AG09309 (cell line): ENCODE data around the gene HSDL2.

Source experiments
- DNase-seq: peaks from one replicate; pipeline ENCODE4 v3.0.0-alpha.2; 2010; ENCODE audit warnings: low read depth
- H3K4me3 ChIP-seq: 2 replicates; pipeline ENCODE4 v1.5.1; 2011; ENCODE audit warnings: mild to moderate bottlenecking, low read depth, low read length, moderate library complexity; ENCODE audit not compliant: control insufficient read depth
- TF ChIP-seq, protein P1 (sequence below): IDR thresholded peaks from 2 replicates; pipeline ENCODE4 v1.5.1; 2011; ENCODE audit warnings: mild to moderate bottlenecking, low read depth, low read length, inconsistent platforms; ENCODE audit not compliant: insufficient read depth, control insufficient read depth; ENCODE audit errors: missing control alignments

The HSDL2 gene

DNA sequence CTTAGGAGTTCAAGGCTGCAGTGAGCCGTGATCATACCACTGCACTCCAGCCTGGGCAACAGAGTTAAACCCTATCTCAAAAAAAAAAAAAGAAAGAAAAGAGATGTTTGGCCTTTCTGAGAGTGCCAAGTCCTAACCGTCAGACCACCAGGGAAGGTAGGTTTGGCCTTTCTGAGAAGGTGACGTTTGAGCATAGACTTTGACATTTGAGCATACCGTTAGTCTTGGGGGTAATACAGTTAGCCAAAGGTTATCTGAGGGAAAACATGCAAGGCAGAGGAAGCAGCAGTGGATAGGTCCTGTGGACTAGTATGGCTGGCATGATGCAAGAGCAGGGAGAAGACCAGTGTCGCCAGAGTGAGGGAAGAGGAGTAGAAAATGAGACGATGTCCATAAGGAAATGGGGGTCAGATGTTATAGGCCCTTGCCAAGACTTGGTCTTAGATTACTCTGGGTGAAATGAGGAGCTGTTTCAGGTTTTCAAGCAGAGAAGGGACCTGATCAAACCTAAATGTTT is 50.2 kb downstream of the HSDL2 start:
- H3K4me3 ChIP-seq, result no peak overlapping the region
- no peak for DNase-seq
- TF ChIP-seq, protein P1, sequence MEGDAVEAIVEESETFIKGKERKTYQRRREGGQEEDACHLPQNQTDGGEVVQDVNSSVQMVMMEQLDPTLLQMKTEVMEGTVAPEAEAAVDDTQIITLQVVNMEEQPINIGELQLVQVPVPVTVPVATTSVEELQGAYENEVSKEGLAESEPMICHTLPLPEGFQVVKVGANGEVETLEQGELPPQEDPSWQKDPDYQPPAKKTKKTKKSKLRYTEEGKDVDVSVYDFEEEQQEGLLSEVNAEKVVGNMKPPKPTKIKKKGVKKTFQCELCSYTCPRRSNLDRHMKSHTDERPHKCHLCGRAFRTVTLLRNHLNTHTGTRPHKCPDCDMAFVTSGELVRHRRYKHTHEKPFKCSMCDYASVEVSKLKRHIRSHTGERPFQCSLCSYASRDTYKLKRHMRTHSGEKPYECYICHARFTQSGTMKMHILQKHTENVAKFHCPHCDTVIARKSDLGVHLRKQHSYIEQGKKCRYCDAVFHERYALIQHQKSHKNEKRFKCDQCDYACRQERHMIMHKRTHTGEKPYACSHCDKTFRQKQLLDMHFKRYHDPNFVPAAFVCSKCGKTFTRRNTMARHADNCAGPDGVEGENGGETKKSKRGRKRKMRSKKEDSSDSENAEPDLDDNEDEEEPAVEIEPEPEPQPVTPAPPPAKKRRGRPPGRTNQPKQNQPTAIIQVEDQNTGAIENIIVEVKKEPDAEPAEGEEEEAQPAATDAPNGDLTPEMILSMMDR, result no peak

DNA sequence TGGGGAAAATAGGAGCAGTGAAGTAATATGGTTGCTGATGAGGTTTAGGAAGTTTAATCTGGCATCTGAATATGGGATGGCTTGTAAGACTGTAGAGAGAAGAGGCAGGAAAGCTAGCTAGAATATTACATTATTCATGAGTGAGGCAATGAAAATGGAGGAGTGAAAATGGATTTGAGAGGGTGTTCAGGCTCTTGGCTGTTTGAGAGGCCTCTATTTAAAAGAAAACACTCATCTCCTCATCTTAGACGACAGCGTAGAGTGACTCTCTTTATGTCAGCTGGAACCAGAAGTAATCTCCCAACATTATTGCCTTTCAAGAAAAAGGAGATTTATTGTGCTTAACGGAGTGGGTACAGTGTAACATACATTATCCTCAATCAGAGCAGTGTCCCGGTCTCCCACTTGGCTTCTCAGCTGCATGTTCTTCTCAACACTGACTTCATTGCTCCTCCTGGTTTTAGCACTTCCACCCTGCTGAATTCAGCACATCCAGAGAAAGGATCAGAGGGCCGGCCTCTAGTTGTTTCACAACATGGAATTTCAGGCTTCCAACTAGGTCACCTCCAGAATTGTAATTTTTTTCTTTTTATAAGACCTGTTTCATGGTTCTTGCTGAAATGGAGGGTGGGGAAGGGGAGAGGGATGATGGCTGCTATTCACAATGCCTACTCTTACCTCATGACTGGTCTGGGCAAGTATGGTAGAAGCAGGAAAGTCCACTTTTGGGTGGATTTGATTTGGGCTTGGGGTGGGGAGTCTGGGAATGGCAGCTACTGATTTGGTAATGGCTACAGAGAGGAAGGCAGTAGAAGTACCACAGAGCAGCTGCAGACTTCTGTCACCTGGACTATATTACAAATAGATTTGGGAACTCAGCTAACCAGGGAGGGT is 53.8 kb downstream of the HSDL2 start:
- H3K4me3 ChIP-seq, result no peak overlapping the region
- TF ChIP-seq, protein P1, result no peak
- no peak for DNase-seq

DNA sequence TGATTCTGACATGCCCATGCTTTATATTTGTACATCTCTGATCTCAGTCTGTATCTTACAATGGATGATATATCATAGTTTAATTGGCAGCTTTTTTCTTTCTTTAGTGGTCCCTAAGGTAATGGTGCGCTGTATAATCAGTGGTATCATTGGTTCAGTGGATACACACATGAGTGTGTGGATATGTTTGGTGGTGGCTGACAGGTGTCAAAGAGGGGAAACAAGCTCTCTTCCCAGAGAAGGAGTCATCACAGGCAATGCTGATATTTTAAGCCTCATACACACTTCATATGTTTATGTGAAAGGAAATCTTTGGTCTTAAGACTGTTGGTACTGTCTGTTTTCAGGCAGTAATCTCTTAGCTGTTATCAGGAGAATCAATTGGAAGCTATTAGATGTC is 54.6 kb downstream of the HSDL2 start:
- TF ChIP-seq, protein P1, result no peak
- no peak overlapping the region for H3K4me3 ChIP-seq
- DNase-seq, result no peak

DNA sequence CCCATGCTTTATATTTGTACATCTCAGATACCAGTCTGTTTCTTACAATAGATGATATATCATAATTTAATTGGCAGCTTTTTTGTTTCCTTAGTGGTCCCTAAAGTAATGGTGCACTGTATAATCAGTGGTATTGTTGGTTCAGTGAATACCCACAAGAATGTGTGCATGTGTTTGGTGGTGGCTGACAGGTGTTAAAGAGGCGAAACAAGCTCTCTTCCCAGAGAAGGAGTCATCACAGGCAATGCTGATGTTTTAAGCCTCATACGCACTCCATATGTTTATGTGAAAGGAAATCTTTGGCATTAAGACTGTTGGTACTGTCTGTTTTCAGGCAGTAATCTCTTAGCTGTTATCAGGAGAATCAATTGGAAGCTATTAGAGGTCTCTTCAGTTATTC is 57.5 kb downstream of the HSDL2 start:
- no peak overlapping the region for H3K4me3 ChIP-seq
- no peak for DNase-seq
- TF ChIP-seq, protein P1, result no peak

DNA sequence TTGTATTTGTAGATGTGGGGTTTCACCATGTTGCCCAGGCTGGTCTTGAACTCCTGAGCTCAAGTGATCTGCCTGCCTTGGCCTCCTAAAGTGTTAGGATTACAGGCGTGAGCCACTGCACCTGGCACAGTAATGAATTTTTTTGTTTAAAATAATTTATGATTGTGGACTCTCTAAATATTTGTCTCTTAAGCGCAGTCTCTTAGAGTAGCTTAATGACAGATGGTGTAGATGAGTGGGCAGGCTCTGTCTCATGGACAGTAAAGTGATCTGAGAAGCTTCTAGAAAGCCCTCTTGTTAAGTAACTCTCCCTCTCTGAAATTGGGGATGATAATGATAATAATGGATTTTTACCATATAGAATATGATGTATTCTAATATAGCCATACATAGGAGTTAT is 59.3 kb downstream of the HSDL2 start:
- H3K4me3 ChIP-seq, result no peak overlapping the region
- DNase-seq, result no peak
- TF ChIP-seq, protein P1, result no peak

DNA sequence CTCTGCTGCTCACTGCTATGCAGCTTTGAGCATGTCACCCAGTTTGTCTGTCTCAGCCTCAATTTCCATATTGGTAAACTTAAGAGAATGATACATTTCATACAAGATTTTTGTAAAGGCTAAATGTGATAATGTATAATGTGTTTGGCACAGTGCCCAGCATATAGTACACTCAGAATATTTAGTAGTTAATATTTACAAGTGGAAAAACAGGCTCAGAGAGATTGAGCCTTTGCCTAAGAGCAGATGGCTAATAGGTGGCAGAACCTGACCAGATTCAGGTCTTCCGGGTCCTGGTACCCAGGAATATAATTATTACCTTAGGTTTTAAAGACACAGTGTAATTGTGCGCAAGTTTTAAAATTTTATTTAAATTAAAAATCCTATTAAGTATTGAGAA is 59.9 kb downstream of the HSDL2 start:
- H3K4me3 ChIP-seq, result no peak overlapping the region
- DNase-seq, result no peak
- TF ChIP-seq, protein P1, result no peak
